HL-60 (cell line): Measurements from ENCODE around the gene COMMD10.

Source experiments
- GABPA ChIP-seq: IDR thresholded peaks from 2 replicates; pipeline ENCODE4 v1.6.1; 2012; ENCODE audit warnings: low read depth
- POLR2AphosphoS5 ChIP-seq: IDR thresholded peaks from 2 replicates; pipeline ENCODE4 v1.6.1; 2012; ENCODE audit warnings: low read depth
- SPI1 ChIP-seq: IDR thresholded peaks from 2 replicates; pipeline ENCODE4 v1.6.1; 2012; ENCODE audit warnings: low read depth, mild to moderate bottlenecking, borderline replicate concordance
- TF ChIP-seq, protein P1 (sequence below): IDR thresholded peaks from one replicate; pipeline ENCODE4 v1.5.1; 2011; ENCODE audit warnings: low read length, control low read depth, inconsistent platforms; ENCODE audit not compliant: insufficient read depth

DNA sequence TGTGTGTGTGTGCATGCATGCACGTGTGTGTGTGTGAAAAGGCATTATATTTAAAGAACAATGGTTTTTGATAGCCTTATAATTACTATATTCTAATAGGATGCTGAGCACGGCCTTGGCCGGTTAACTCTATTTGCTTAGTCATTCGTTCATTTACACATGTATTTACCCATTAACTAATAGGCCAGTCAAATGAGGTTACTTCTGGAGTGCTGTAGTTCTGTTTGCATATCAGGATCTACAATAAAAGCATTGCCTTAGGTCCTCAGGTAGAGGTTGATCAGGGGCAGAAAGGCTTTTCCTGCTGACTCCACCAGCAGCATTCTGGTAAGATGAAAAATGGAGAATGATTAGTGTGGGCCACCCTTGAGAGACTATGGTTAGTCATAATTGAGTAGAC, 219.0 kb downstream of the COMMD10 start:
- TF ChIP-seq POLR2AphosphoS5 (no peak), SPI1 (no peak), GABPA (no peak)
- TF ChIP-seq, protein P1, sequence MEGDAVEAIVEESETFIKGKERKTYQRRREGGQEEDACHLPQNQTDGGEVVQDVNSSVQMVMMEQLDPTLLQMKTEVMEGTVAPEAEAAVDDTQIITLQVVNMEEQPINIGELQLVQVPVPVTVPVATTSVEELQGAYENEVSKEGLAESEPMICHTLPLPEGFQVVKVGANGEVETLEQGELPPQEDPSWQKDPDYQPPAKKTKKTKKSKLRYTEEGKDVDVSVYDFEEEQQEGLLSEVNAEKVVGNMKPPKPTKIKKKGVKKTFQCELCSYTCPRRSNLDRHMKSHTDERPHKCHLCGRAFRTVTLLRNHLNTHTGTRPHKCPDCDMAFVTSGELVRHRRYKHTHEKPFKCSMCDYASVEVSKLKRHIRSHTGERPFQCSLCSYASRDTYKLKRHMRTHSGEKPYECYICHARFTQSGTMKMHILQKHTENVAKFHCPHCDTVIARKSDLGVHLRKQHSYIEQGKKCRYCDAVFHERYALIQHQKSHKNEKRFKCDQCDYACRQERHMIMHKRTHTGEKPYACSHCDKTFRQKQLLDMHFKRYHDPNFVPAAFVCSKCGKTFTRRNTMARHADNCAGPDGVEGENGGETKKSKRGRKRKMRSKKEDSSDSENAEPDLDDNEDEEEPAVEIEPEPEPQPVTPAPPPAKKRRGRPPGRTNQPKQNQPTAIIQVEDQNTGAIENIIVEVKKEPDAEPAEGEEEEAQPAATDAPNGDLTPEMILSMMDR = no peak
